ENCODE data around the gene LIPA.
"Not testable (repeated sequence)": the region's sequence is repeated elsewhere in the genome, so short reads cannot be mapped to it uniquely, and the experiment has no call there.

Gene LIPA

DNA sequence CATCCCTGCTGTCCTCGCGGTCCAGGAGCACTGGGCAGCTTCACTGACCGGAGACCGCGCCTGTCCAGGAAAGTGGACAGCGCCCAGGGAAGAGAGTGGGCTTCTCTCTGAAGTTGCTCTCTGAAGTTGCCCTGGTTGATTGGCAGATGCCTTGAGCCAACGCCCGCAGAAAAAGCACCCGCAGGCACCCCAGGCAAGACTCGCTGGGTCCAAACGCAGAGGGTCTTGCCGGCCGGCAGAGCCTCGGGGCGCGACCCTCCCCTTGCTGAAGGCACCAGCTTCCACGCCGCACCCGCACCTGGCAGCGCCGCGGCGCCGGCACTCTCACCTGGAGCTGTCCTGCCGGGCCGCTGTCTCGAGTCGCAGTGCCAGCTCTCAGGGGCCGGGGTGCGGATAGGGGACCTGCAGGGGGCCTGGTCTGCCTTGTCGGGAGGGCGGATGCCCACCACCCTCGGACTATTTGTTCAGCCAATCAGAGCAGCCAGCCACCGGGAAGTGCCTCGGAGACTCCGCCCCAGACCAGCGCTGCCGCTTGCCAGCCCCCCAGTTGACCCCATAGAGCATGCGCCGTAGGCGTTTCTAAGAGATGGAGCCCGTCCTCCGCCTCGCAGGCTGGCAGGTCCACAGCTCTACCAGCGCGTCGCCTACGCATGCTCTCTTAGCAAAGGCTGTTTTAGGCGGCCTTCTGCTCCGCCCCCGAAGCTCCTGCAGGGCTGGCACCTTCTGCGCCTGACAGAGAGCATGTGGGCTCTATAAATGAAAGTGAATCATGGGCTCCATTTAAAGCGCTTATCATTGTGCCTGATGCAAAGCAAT is at the start of gene LIPA:
Gene LIPA, minus strand, starts transcription at position 367 of the 816 bp plus-strand sequence. CDS start 4,127 bp downstream, outside the sequence.
- DNase-seq (ENCODE audit: low read depth, low spot score), result peak; percentile 99

DNA sequence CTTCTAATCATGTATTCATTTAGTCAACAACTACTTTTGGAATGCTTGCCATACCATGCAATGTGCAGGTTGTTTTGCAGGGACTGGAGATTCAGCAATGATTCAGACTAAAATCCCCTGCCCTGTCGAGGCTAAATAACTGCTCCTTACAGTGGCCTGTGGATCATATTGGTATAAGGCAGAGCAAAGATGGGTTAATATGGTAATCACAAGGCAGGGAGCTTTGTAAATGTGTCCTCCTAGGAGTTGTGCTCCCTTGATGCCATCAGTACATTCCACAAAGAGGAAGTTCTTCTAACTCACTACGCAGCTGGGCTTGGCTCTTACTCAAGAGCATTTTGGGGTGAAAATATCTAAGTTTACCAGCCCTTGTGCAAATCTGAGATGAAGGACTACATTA is 49.7 kb upstream of the LIPA start:
- DNase-seq (ENCODE audit: low read depth, low spot score), result peak; percentile 32

DNA sequence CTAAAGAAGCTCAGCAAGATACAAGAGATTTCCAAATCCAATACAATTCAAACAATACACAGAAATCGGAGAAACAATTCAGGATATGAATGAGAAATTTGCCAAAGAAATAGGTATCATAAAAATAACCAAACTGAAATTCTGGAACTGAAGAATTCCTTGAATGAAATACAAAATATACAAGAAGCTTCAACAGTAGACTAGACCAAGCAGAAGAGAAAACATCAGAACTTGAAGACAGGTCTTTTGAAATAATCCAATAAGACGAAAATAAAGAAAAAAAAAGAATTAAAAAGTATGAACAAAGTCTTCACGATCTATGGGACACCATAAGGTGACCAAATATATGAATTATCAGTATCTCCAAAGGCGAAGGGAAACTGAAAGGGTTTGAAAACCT is 47.5 kb upstream of the LIPA start:
- no peak for DNase-seq (ENCODE audit: low read depth, low spot score)

DNA sequence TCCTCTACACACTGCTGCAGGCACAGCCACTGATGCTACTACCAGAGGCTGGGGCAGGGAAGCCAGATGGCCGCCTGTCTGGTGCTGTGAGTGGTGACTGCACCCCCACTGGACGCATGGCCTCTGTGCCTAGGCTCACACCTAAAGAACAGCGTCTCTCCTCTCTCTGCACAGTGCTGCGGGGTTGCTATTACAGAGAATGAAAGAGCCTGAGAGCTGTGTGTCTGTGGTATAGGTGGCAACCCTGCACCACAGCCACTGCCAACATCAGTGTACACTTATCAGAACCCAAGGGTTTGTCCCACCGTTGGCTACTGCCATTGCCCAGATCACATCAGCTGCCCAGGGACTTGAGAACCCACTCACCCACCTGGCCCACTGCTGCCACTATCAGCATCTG is 46.2 kb upstream of the LIPA start:
- no peak for DNase-seq (ENCODE audit: low read depth, low spot score)

DNA sequence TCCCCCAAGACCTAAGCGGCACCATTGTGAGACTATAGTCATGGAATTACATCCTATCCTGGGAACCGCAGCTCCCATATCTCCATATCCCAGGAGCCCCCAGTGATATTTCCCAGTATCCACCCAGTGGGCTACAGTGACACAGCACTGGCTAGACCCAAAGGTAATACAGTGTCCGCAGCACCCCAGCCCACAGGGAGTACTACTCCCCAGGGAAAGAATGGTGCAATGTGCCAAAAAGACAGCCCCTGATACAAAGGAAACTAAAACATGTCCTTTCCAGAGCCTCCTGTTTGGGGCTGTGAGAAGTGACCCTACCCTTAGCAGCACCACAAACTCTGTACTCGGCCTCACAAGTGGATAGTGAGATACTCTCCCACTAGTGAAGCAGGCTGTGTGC is 45.8 kb upstream of the LIPA start:
- no peak for DNase-seq (ENCODE audit: low read depth, low spot score)

DNA sequence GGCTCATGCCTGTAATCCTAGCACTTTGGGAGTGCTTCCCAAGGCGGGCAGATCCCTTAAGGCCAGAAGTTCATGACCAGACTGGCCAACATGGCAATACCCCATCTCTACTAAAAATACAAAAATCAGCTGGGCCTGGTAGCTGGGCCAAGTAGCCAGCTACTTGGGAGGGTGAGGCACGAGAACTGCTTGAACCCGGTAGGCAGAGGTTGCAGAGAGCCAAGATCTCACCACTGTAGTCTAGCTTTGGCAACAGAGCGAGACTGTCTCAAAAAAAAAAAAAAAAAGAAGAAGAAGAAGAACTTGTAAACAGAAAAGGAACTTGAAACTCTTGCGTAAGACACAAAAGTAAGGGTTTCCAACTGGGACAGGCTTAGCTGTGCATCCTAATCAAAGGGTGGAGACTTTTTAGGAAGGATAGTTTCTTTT is 44.7 kb upstream of the LIPA start:
- no peak for DNase-seq (ENCODE audit: low read depth, low spot score)

DNA sequence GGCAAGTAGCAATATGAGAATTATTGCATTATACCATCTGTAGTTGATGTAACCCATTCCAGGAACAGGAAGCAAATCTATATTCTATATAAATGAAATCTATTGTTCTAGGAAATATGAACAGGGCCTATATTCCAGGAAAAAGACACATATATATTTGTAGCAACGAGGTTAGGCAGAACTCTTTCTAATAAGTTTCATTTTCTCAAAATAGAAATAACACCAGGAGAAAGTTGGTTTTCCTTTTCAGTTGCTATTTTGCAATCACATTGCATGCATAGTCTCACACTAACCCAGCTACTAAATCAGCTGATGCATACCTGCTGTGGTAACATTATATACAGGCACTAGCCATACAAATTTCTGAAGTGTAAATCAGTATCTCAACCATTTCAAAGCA is 44.0 kb upstream of the LIPA start:
- peak; percentile 46 for DNase-seq (ENCODE audit: low read depth, low spot score)

DNA sequence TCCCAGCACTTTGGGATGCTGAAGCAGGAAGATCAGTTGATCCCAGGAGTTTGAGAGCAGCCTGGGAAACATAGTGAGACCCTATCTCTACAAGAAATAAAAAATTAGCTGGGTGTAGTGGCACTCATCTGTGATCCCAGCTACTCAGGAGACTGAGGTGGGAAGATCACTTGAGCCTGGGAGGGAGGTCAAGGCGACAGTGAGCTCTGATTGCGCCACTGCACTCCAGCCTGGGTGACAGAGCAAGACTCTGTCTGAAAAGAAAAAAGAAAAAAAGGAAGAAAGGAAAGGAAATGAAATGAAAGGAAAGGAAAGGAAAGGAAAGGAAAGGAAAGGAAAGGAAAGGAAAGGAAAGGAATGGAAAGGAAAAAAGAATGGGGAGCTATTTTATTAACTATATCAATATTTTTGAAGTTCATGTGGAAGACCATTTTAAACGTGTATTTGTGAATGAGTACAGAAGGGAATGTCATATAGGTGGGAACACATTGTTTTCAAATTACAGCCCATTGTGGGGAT is 43.2 kb upstream of the LIPA start:
- no peak for DNase-seq (ENCODE audit: low read depth, low spot score)

DNA sequence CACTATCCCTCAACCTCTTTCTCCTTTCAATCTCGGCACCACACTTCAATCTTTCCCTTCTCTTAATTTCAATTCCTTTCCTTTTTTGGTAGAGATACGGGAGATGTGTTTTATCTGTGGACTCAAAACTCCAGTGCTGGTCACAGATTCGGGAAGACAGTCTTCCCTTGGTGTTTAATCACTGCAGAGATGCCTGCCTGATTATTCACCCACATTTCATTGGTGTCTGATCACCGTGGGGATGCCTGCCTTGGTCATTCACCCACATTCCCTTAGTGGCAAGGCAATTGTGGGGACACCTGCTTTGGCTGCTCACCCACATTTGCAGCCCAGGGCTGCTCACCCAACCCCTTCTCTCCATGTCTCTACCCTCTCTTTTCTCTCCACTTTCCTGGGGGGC is 33.7 kb upstream of the LIPA start:
- DNase-seq (ENCODE audit: low read depth, low spot score), result peak; percentile 23

DNA sequence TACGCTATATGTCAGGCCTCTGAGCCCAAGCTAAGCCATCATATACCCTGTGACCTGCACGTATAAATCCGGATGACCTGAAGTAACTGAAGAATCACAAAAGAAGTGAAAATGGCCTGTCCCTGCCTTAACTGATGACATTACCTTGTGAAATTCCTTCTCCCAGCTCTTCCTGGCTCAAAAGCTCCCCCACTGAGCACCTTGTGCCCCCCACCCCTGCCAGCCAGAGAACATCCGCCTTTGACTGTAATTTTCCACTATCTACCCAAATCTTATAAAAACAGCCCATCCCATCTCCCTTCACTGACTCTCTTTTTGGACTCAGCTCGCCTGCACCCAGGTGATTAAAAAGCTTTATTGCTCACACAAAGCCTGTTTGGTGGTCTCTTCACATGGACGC is 33.1 kb upstream of the LIPA start:
- DNase-seq (ENCODE audit: low read depth, low spot score), result not testable (repeated sequence)

DNA sequence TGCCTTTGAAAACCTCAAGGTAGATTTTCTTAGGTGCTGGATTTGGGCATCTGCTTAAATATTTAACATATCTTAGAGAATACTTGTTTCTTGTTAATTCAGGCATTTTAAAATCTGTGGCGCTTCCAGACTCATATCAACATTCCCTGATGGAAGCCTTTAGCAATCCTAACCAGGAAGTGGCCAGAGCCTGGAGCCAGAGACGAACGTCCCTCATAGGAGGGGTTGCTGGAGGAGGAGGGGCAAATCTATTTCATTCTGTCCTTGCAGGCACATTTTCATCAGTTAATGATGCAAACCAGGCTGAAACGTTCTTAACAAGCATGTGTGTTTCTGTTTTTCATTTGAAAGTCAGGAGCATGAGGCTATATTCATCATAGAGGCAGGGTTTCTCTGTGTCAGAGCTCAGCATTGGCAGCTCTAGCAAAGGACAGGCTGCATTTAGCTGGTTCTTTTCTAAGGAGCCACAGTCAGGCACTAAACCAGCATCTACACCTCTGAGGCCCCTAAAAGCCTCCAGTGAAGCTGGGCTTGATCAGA is 32.4 kb upstream of the LIPA start:
- DNase-seq (ENCODE audit: low read depth, low spot score), result peak; percentile 74

DNA sequence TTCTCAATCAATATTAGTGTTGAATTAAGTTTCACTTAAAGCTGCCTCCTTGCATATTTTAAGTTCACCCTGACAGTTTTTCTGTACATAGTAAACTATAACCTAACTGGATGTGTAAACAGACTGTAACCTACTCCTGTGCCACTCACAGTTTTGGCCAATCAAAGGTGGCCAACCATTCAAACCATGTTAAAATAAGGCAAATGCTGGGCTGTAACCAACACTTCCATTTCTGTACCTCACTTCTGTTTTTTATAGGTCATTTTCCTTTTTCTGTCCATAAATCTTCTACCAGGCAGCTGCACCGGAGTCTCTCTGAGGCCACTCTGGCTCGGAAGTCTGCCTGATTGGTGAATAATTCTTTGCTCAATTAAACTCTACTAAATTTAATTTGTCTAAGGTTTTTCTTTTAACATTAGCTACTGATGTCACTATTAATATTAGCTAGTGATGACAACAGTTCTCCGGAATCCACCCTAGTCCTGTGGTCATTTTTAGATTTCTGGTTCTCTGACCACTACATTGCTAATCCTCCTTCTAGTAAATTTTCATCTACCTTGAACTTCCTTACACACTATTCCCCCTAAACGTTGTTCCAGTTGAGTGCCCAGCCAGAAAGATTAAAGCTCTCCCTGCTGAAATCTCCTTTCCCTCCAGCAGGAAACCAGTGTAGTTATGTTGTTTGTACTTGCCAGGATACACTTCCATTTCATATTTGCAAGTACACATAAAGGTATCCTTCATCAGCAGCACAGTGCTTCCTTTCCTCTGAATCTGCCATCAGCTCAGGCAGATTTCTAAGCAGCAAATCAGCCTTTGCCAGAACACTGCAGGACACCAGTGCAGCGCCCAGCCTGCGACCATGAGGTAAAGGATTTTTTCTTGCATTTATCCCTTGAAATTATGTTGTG is 31.7 kb upstream of the LIPA start:
- DNase-seq (ENCODE audit: low read depth, low spot score), result peak; percentile 53

DNA sequence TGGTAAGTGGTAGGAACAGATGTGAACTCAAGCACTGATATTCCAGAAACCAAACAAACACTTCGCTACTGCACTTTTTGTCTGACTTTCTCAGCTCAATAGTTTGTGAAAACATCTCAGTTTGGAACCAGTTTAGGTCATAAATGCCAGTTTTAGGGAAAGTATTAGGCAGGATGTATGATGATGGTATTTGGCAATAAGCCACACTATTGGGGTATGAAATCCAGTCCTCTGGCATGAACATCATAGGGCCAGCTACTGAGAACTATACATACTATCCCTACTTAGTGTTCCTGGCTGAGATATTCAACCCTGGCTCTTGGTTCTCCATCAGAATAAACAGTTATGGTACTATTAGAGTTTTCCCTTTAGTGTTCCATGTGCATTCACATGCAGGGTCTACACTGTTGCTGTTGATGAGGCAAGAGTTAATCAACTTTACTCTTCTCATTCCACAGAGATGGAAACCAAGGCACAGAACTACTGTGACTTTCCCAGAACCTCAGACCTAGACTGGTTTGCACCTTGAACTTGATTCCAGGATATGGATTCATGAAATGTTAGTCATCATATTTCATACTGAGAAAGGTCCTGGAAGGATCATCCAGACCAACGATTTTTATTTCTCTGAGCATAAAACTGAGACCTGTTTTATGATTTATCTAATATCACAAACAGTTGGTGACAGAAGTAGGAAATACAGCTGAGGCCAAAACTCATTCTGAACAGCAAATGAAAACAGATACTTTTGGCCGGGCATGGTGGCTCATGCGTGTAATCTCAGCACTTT is 30.2 kb upstream of the LIPA start:
- DNase-seq (ENCODE audit: low read depth, low spot score), result no peak

DNA sequence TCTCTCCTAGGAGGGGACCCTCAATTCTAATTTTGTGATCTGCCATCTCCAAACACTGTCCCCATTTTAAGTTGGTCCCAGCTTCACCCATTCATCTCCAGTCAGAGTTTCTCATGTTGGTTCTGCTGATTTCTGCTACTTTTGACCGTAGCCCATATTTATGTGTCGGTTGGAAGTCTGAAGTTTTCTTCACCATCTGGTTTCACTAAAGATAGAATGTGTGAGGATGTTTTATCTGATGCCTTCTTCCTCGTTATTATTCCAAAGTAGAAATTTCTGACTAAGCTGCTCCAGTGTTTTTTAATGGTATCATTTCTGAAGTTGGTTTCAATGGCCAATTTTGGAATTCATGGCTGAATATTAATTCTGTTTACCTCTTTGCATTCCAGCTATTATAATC is 28.9 kb upstream of the LIPA start:
- DNase-seq (ENCODE audit: low read depth, low spot score), result no peak

DNA sequence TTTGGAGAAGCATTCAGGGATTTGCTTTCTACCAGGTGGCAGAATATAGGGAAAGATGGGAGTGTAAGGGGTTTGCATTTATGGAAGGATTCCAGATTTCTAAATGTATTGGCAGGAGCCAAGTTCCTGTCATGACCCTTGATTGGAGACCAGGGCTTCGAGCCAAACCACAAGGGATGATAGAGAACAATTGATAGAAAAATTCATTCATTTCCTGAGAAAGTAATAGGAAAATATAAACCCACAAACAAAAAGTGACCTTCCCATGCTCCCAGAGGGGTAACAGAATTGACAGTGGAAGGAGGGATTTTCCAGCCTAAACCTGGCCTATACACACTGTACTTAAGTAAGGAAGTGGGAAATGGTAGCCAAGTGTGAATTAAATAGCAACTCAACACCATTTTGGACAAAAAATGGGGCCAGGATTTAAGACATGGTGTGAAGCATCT is 27.9 kb upstream of the LIPA start:
- peak; percentile 71 for DNase-seq (ENCODE audit: low read depth, low spot score)

DNA sequence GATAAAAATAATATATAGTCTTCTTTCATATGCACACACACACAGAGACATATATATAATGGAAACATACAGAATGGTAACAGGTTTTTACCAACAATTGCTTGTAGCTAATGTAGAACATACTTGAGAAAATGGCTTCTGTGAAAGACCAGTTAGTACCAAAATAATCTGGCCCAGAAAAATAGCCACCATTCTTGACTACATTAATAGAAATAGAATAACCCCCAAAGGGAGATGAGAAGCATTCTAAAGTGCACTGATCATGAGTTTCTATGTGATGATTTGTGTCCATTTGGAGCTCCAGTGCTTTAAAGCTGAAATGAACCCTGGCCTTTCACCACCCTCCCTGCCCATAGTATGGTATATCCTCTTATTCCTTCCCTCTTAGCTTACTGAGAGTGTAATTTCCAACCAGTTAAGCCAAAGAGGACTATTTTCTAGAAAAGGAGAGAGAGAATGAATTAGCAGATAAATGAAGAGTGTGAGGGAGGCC is 27.4 kb upstream of the LIPA start:
- DNase-seq (ENCODE audit: low read depth, low spot score), result peak; percentile 12

DNA sequence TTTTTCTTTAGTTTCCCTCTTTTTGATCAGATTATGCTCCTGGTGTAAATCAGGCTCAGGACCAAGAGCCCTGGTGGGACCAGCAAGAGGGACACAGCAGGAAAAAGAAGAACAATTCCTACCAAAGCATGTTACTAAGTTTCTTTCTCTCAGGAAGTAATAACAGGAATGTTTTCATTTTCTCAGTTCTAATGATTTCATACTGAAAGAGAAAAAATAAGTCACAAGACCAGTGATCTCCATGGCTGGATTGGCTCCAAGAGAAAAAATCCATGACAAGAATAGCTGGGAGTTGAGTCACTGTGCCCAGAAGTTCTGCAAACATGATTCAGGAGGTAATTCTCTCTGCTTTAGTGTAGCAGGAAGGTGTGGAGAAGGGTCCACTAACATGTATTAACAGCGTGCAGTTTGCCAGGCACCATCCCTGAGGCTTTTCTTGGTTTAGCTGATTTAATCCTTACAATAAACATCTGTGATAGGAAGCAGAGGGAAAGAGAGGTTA is 26.5 kb upstream of the LIPA start:
- DNase-seq (ENCODE audit: low read depth, low spot score), result peak; percentile 97

DNA sequence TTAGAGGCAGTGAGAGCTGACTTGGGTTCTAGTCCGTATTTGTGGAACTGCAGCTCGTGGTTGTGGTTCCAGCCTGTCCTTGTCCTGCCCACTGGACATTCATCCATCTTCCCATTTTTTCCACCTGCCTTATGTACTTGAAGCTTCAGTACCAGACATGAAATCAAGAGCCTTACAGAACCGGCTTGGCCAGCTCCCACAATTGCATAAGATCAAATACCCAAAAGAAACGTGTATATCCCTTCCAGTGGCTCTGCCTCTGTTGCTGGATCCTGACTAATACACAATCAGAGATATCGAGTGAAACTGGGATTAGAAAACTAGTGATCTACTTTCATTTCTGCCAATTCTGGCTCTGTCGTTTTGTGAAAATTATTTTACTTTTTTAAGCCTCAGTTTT is 23.8 kb upstream of the LIPA start:
- no peak for DNase-seq (ENCODE audit: low read depth, low spot score)

DNA sequence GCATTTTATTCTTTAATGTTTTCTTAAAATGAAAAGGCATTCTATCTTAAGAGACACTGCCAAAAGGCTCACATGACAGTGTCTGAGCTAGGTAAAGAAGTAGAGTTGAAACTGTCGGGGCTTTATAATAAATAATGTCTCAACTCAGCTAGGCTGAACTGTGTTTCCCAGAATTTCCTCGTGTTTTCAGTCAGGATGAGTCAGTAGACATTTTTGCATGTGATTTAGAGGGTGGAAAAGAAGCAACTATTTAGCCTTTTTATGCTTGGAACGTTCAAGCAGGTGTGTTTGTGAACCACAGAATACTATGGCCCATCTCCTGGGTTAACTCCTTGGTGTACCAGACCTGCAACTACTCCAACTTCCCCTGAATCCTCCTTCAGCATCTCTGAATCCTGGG is 23.4 kb upstream of the LIPA start:
- DNase-seq (ENCODE audit: low read depth, low spot score), result peak; percentile 77

DNA sequence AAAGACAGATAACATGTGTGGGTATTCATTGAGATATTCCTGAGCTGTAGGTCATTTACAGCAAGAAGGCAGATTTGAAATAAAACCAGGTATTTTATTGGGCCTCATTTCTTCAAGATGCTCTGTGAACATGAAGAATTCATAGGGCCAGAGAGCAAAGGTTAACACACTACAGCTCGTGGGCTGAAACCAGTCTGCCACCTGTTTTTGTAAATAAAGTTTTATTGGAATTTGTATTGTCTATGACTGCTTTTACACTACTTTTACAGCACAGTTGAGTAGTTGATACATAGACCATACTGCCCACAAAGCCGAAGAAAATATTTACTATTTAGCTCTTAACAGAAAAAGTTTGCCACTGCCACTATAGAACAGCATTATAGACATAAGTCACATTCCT is 22.1 kb upstream of the LIPA start:
- no peak for DNase-seq (ENCODE audit: low read depth, low spot score)

DNA sequence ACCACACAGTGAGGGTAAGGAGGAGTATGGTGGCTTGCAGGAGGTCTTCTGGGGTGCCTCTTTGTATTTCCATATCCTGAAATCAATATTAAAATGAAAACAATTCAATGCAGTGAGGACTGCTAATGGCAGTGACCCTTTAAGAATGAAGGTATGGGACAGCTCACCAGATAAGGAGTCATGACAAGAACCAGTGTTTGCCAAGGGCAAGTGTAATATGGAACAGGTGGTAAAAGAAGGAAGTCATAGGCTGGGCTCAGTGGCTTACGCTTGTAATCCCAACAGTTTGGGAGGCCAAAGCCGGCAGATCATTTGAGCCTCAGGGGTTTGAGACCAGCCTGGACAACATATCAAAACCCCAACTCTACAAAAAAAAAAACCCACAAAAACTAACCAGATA is 20.0 kb upstream of the LIPA start:
- DNase-seq (ENCODE audit: low read depth, low spot score), result no peak

All from astrocyte of the hippocampus (primary cell).